ENCODE measurements around the gene S100A2. TPM values are rescaled to one million over a fixed set of nuclear protein-coding genes. Genes with fewer than 3 reads are reported as not detected.

S100A2 gene
- polyA plus RNA-seq, 3 donors: 0.32 TPM; not detected in 2

GRCh38 chr1:153610811-153611301, 45.2 kb upstream of the S100A2 start:
- no peaks in the 10 kb centered on the region for H3K9me3 ChIP-seq (replicated peaks in 1 of 2; ENCODE audit: control insufficient read depth in 1 of 2, insufficient read depth in 1 of 2, low read length in 2 of 2)
- peak overlapping the region in 1 of 3 experiments; percentile 13 for H3K4me3 ChIP-seq (replicated peaks in 1 of 3; ENCODE audit: low read depth in 2 of 3, low read length in 3 of 3)
- H4K20me1 ChIP-seq (ENCODE audit: insufficient read depth, low read length): no peaks in the 10 kb centered on the region
- DNase-seq: peak in 2 of 3 donors; percentile 33 to 59
- H2AFZ ChIP-seq (ENCODE audit: insufficient read depth, low read depth, low read length, poor library complexity, severe bottlenecking): no peak overlapping the region
- H3K27ac Mint-ChIP-seq: peak overlapping the region in 4 of 7 donors; percentile 25 to 75 (median 36)
- intact Hi-C loops (cut with micrococcal nuclease): no loop called here
- no peak for TF ChIP-seq CTCF (IDR thresholded peaks at IDR 0.05)
- H3K27me3 Mint-ChIP-seq (ENCODE audit: low read depth in 3 of 3): peaks cover 2 to 3% (median 2%) of the 10 kb centered on the region in 3 donors
- peaks cover 31% of the 10 kb centered on the region for H3K4me1 Mint-ChIP-seq
- no peak overlapping the region for H3K4me2 ChIP-seq (replicated peaks; ENCODE audit: extremely low read depth, low read length, poor library complexity, severe bottlenecking)
- H3K79me2 ChIP-seq (ENCODE audit: insufficient read depth, low read length): no peaks in the 10 kb centered on the region
- H3K4me1 ChIP-seq (ENCODE audit: control insufficient read depth in 1 of 2, insufficient read depth in 2 of 2, low read length in 2 of 2): peaks cover 19 to 27% of the 10 kb centered on the region in 2 donors
- H3K36me3 ChIP-seq (replicated peaks in 1 of 2; ENCODE audit: control insufficient read depth in 1 of 2, insufficient read depth in 2 of 2, low read length in 2 of 2): no peaks in the 10 kb centered on the region
- no peak overlapping the region for H3K9ac ChIP-seq (ENCODE audit: insufficient read depth, low read length, poor library complexity, severe bottlenecking)
- H3K36me3 Mint-ChIP-seq: no peaks in the 10 kb centered on the region
- no peak overlapping the region for H3K4me3 Mint-ChIP-seq
- H3K27ac ChIP-seq (ENCODE audit: low read depth in 1 of 2, low read length in 2 of 2): no peak overlapping the region
- WGBS (ENCODE audit: insufficient coverage): no CpG with 5 or more reads among the region's 7 CpGs
- no peaks in the 10 kb centered on the region for H3K27me3 ChIP-seq (ENCODE audit: control insufficient read depth in 2 of 2, insufficient read depth in 2 of 2, low read length in 2 of 2)
- peaks cover 0 to 2% (median 0%) of the 10 kb centered on the region in 7 donors for H3K9me3 Mint-ChIP-seq

DNA sequence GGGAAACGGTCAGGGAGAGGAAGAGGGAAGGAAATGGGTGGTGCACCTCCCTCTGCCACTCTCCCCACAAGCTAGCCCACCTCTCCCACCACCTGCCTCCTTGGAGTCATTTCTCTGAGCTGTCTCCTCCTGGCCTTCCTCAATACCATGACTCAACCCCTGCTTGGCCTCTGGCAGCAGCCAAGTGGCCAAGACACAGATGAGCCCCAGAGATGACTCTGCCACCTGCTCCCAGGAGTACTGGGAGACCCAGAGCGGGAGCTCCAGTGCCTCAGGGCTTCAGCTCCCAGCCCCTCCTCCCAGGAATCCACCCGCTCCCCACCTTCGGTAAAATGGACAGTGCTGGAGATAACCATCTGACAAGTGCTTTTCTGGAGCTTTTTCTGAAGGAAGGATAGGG, 44.7 kb upstream of the S100A2 start:
- Histone ChIP-seq H3K4me2 (replicated peaks; ENCODE audit: extremely low read depth, low read length, poor library complexity, severe bottlenecking) (no peak overlapping the region), H3K27ac (ENCODE audit: low read depth in 1 of 2, low read length in 2 of 2) (no peak overlapping the region)

More for the DNA sequence above, 44.7 kb upstream of the S100A2 start:
- Mint-ChIP-seq H3K9me3 (peaks cover 0 to 4% (median 0%) of the 10 kb centered on the region in 7 donors), H3K27me3 (ENCODE audit: low read depth in 3 of 3) (peaks cover 2 to 3% (median 2%) of the 10 kb centered on the region in 3 donors), H3K27ac (peak overlapping the region in 4 of 7 donors; percentile 12 to 75 (median 42)), H3K4me3 (peak overlapping the region in 1 of 2 donors; percentile 30), H3K36me3 (no peaks in the 10 kb centered on the region), H3K4me1 (peaks cover 31% of the 10 kb centered on the region)
- peak overlapping the region in 1 of 3 experiments; percentile 13 for H3K4me3 ChIP-seq (replicated peaks in 1 of 3; ENCODE audit: low read depth in 2 of 3, low read length in 3 of 3)
- WGBS (ENCODE audit: insufficient coverage): no CpG with 5 or more reads among the region's 4 CpGs
- no peaks in the 10 kb centered on the region for H3K9me3 ChIP-seq (replicated peaks in 1 of 2; ENCODE audit: control insufficient read depth in 1 of 2, insufficient read depth in 1 of 2, low read length in 2 of 2)
- intact Hi-C loops (cut with micrococcal nuclease): no loop called here
- no peaks in the 10 kb centered on the region for H3K36me3 ChIP-seq (replicated peaks in 1 of 2; ENCODE audit: control insufficient read depth in 1 of 2, insufficient read depth in 2 of 2, low read length in 2 of 2)
- H3K4me1 ChIP-seq (ENCODE audit: control insufficient read depth in 1 of 2, insufficient read depth in 2 of 2, low read length in 2 of 2): peaks cover 19 to 27% of the 10 kb centered on the region in 2 donors
- H3K9ac ChIP-seq (ENCODE audit: insufficient read depth, low read length, poor library complexity, severe bottlenecking): no peak overlapping the region
- H3K27me3 ChIP-seq (ENCODE audit: control insufficient read depth in 2 of 2, insufficient read depth in 2 of 2, low read length in 2 of 2): no peaks in the 10 kb centered on the region
- no peak overlapping the region for H2AFZ ChIP-seq (ENCODE audit: insufficient read depth, low read depth, low read length, poor library complexity, severe bottlenecking)
- H3K79me2 ChIP-seq (ENCODE audit: insufficient read depth, low read length): no peaks in the 10 kb centered on the region
- peak in 2 of 3 donors; percentile 40 to 59 for DNase-seq
- no peak for TF ChIP-seq CTCF (IDR thresholded peaks at IDR 0.05)
- H4K20me1 ChIP-seq (ENCODE audit: insufficient read depth, low read length): no peaks in the 10 kb centered on the region

Measured in CD14-positive monocyte (primary cell).